ENCODE data around the gene GAB1. TPM values are rescaled to one million over a fixed set of nuclear protein-coding genes. Genes with fewer than 3 reads are reported as not detected.
A peak's percentile ranks its signal among the peaks of the same experiment; 100 is the strongest.

The GAB1 gene
- total and polyA plus RNA-seq, 2 donors from 2014 or later, result 3.6 to 38.0 TPM

- DNase-seq, result no peak
- TF ChIP-seq, protein P1, sequence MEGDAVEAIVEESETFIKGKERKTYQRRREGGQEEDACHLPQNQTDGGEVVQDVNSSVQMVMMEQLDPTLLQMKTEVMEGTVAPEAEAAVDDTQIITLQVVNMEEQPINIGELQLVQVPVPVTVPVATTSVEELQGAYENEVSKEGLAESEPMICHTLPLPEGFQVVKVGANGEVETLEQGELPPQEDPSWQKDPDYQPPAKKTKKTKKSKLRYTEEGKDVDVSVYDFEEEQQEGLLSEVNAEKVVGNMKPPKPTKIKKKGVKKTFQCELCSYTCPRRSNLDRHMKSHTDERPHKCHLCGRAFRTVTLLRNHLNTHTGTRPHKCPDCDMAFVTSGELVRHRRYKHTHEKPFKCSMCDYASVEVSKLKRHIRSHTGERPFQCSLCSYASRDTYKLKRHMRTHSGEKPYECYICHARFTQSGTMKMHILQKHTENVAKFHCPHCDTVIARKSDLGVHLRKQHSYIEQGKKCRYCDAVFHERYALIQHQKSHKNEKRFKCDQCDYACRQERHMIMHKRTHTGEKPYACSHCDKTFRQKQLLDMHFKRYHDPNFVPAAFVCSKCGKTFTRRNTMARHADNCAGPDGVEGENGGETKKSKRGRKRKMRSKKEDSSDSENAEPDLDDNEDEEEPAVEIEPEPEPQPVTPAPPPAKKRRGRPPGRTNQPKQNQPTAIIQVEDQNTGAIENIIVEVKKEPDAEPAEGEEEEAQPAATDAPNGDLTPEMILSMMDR (IDR thresholded peaks at IDR 0.05; ENCODE audit: borderline replicate concordance, extremely low read depth, insufficient read depth), result no peak
- Histone ChIP-seq H3K4me1 (ENCODE audit: control insufficient read depth in 2 of 3, insufficient read depth in 2 of 3, low read depth in 1 of 3, low read length in 3 of 3) (peaks cover 8 to 60% (median 19%) of the 10 kb centered on the region in 3 donors), H3K4me3 (ENCODE audit: low read length in 3 of 3) (peak overlapping the region in 1 of 3 donors; percentile 32), H3K36me3 (ENCODE audit: control insufficient read depth in 2 of 3, insufficient read depth in 3 of 3, low read length in 3 of 3) (no peaks in the 10 kb centered on the region), H3K9ac (ENCODE audit: low read length in 3 of 3) (peak overlapping the region in 1 of 3 donors; percentile 4), H3K9me3 (ENCODE audit: control insufficient read depth in 2 of 3, insufficient read depth in 1 of 3, low read length in 3 of 3) (no peaks in the 10 kb centered on the region), H3K27me3 (ENCODE audit: control insufficient read depth, insufficient read depth, low read length) (no peaks in the 10 kb centered on the region), H3K27ac (ENCODE audit: low read depth in 2 of 2, low read length in 2 of 2) (peak overlapping the region; percentile 76 to 83)
- FAIRE-seq, result no peak
- intact Hi-C loops (cut with DNase I), result no loop called here
Observed at GRCh38 chr4:143359644-143360193, 23.0 kb downstream of the GAB1 start.

- peaks cover 8 to 47% (median 14%) of the 10 kb centered on the region in 3 donors for H3K4me1 ChIP-seq (ENCODE audit: control insufficient read depth in 2 of 3, insufficient read depth in 2 of 3, low read depth in 1 of 3, low read length in 3 of 3)
- no peaks in the 10 kb centered on the region for H3K36me3 ChIP-seq (ENCODE audit: control insufficient read depth in 2 of 3, insufficient read depth in 3 of 3, low read length in 3 of 3)
- DNase-seq, result no peak
- H3K27ac ChIP-seq (ENCODE audit: low read depth in 2 of 2, low read length in 2 of 2), result no peak overlapping the region
- H3K4me3 ChIP-seq (ENCODE audit: low read length in 3 of 3), result no peak overlapping the region
- FAIRE-seq, result no peak
- TF ChIP-seq, protein P1 (IDR thresholded peaks at IDR 0.05; ENCODE audit: borderline replicate concordance, extremely low read depth, insufficient read depth), result no peak
- H3K9ac ChIP-seq (ENCODE audit: low read length in 3 of 3), result no peak overlapping the region
- H3K27me3 ChIP-seq (ENCODE audit: control insufficient read depth, insufficient read depth, low read length), result no peaks in the 10 kb centered on the region
- intact Hi-C loops (cut with DNase I), result no loop called here
- H3K9me3 ChIP-seq (ENCODE audit: control insufficient read depth in 2 of 3, insufficient read depth in 1 of 3, low read length in 3 of 3), result no peaks in the 10 kb centered on the region
Observed at GRCh38 chr4:143360838-143361625, 24.4 kb downstream of the GAB1 start.

DNA sequence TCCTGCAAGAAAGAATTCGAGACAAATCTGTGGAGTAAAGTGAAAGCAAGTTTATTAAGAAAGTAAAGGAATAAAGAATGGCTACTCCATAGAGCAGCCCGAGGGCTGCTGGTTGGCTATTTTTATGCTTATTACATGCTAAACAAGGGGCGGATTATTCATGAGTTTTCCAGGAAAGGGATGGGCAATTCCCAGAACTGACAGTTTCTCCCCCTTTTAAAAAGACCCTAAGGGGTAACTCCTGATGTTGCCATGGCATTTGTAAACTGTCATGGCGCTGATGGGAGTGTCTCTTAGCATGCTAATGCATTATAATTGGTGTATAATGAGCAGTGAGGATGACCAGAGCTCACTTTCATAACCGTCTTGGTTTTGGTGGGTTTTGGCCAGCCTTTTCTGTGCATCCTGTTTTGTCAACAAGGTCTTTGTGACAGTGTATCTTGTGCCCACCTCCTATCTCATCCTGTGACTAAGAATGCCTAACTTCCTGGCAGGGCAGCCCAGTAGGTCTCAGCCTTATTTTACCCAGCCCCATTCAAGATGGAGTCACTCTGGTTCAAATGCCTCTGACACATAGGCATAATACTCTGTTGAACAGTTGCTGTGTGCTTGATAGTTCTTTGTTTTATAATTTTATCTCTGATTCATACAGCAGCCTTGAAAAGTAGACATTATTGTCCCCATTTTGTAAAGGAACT lies 25.8 kb downstream of the GAB1 start:
- H3K4me3 ChIP-seq (ENCODE audit: low read length in 3 of 3), result no peak overlapping the region
- DNase-seq, result no peak
- intact Hi-C loops (cut with DNase I), result no loop called here
- no peaks in the 10 kb centered on the region for H3K36me3 ChIP-seq (ENCODE audit: control insufficient read depth in 2 of 3, insufficient read depth in 3 of 3, low read length in 3 of 3)
- no peak overlapping the region for H3K9ac ChIP-seq (ENCODE audit: low read length in 3 of 3)
- no peak overlapping the region for H3K27ac ChIP-seq (ENCODE audit: low read depth in 2 of 2, low read length in 2 of 2)
- H3K27me3 ChIP-seq (ENCODE audit: control insufficient read depth, insufficient read depth, low read length), result no peaks in the 10 kb centered on the region
- FAIRE-seq, result no peak
- TF ChIP-seq, protein P1 (IDR thresholded peaks at IDR 0.05; ENCODE audit: borderline replicate concordance, extremely low read depth, insufficient read depth), result no peak
- peaks cover 8 to 32% (median 10%) of the 10 kb centered on the region in 3 donors for H3K4me1 ChIP-seq (ENCODE audit: control insufficient read depth in 2 of 3, insufficient read depth in 2 of 3, low read depth in 1 of 3, low read length in 3 of 3)
- no peaks in the 10 kb centered on the region for H3K9me3 ChIP-seq (ENCODE audit: control insufficient read depth in 2 of 3, insufficient read depth in 1 of 3, low read length in 3 of 3)

Data from kidney (tissue), 14 donors.